Cardiac muscle cell (in vitro differentiated cells and primary cell): ENCODE data around the gene TCTA. TPM values are rescaled to one million over a fixed set of nuclear protein-coding genes. Genes with fewer than 3 reads are reported as not detected.
"Not testable (repeated sequence)": the region's sequence is repeated elsewhere in the genome, so short reads cannot be mapped to it uniquely, and the experiment has no call there.

Source experiments
- DNase-seq, 2 donors: peaks; one replicate each; pipeline versions ENCODE4 v3.0.0 to v3.0.0-alpha.2; 2010 to 2017; ENCODE audit warnings: low read depth in 1 of 2, low spot score in 1 of 2
- H3K27ac ChIP-seq: fragments of 200-600 bp; sonication (generic); 2 replicates; pipeline ENCODE4 v1.5.1; 2016
- H3K27me3 ChIP-seq: fragments of 200-600 bp; sonication (generic); 2 replicates; pipeline ENCODE4 v1.6.0; 2016; ENCODE audit warnings: control low read depth
- H3K36me3 ChIP-seq: fragments of 200-600 bp; sonication (generic); 2 replicates; pipeline ENCODE4 v1.5.1; 2016; ENCODE audit warnings: control low read depth
- H3K4me1 ChIP-seq: fragments of 200-600 bp; sonication (generic); 2 replicates; pipeline ENCODE4 v1.8.1; 2017; ENCODE audit warnings: low read depth, mild to moderate bottlenecking, mixed run types
- H3K4me3 ChIP-seq: fragments of 200-600 bp; sonication (generic); 2 replicates; pipeline ENCODE4 v1.5.1; 2016; ENCODE audit warnings: mild to moderate bottlenecking
- H3K9me3 ChIP-seq: fragments of 200-600 bp; sonication (generic); 2 replicates; pipeline ENCODE4 v1.5.1; 2017; ENCODE audit warnings: low read depth, mild to moderate bottlenecking, control low read depth
- polyA plus RNA-seq: library from polyadenylated mRNA; unstranded; fragments of >200 nt; fragmentation: Nextera tagmentation; extraction: Ambion mirVana; gene quantifications from 2 replicates; pipeline ENCODE4 v1.2.1, GENCODE V29; 2016
- total RNA-seq: library from RNA; depleted of rRNA; stranded (reverse); fragments of >200 nt; gene quantifications from 2 replicates; pipeline ENCODE4 v1.2.3, GENCODE V29; 2016
- TF ChIP-seq, protein P1 (sequence below): IDR thresholded peaks from 2 replicates; pipeline ENCODE4 v1.5.1; 2012; ENCODE audit warnings: low read depth, mild to moderate bottlenecking, low read length

TCTA gene
- total and polyA plus RNA-seq, 2 experiments from 2014 or later, result 12.1 to 30.6 TPM

DNA sequence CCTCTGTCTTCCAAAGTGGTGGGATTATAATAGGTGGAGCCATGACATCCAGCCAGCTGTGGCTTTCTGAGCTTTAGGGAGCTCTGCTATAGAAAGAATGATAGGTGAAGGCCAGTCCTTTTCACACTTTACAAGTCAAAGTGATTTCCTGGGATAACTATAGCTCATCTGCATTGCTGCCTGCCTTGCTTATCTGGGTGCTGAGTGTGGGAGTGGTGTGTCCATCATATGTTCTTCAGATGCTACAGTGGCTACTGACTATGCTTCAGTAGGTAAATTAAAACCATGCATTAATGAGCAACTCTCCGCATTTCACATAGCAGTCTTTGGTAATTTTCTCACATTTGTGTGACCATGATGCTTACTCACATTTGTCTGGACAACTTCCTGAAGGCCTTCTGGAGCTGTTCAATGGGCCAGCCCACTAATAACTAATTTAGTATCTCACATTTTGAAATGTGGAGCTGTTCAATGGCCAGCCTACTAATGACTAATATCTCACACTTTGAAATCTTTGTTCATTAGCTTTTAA lies 23.9 kb upstream of the TCTA start:
- no peaks in the 10 kb centered on the region for H3K36me3 ChIP-seq
- DNase-seq, result no peak

DNA sequence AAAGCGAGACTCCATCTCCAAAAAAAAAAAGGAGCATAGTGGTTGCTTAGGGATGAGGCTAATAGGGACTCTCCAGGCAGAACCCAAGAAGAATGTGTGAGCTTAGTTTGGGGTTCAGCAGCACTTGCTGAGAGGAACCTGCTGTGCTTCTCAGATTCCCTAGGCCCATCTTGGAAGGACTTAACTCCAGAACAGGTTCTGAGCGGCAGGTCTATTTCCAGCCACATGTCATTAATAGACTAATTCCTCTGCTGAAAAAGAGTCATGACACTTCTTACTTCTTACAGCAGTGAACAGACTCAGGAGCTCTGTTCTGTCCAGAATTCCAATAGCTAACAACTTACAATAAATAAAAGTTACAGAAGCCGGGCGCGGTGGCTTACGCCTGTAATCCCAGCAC lies 22.9 kb upstream of the TCTA start:
- Histone ChIP-seq H3K27ac (peak overlapping the region; percentile 79), H3K9me3 (no peaks in the 10 kb centered on the region), H3K27me3 (no peaks in the 10 kb centered on the region), H3K4me3 (no peak overlapping the region), H3K36me3 (no peaks in the 10 kb centered on the region), H3K4me1 (peaks cover 6% of the 10 kb centered on the region)
- no peak for DNase-seq
- TF ChIP-seq, protein P1, sequence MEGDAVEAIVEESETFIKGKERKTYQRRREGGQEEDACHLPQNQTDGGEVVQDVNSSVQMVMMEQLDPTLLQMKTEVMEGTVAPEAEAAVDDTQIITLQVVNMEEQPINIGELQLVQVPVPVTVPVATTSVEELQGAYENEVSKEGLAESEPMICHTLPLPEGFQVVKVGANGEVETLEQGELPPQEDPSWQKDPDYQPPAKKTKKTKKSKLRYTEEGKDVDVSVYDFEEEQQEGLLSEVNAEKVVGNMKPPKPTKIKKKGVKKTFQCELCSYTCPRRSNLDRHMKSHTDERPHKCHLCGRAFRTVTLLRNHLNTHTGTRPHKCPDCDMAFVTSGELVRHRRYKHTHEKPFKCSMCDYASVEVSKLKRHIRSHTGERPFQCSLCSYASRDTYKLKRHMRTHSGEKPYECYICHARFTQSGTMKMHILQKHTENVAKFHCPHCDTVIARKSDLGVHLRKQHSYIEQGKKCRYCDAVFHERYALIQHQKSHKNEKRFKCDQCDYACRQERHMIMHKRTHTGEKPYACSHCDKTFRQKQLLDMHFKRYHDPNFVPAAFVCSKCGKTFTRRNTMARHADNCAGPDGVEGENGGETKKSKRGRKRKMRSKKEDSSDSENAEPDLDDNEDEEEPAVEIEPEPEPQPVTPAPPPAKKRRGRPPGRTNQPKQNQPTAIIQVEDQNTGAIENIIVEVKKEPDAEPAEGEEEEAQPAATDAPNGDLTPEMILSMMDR, result no peak

More for the DNA sequence above, 23.9 kb upstream of the TCTA start:
- TF ChIP-seq, protein P1, result no peak
- H3K27ac ChIP-seq, result peak overlapping the region; percentile 79
- no peak overlapping the region for H3K4me3 ChIP-seq
- peaks cover 6% of the 10 kb centered on the region for H3K4me1 ChIP-seq
- H3K27me3 ChIP-seq, result no peaks in the 10 kb centered on the region
- no peaks in the 10 kb centered on the region for H3K9me3 ChIP-seq

GRCh38 chr3:49391310-49391709 lies 20.9 kb upstream of the TCTA start:
- not testable (repeated sequence) for H3K4me3 ChIP-seq, H3K4me1 ChIP-seq, H3K9me3 ChIP-seq, DNase-seq, H3K27me3 ChIP-seq, H3K27ac ChIP-seq, H3K36me3 ChIP-seq

DNA sequence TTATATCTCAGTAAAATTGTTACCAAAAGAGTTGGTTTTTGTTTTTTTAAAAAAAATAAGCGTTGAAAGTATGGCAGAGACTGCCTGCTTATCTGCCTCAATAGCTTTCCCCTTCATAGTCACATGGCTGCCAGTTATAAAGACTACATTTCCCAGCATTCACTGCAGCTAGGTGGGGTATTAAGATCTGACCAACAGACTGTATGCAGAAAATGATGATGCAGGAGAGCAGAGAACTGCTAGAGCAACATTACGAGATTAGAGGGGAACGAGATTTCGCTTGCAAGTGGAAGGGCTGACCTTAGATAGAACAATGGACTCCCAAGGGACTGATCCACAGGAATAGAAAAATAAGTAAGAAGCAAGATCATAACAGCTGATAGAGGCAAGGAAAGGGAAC lies 14.8 kb upstream of the TCTA start:
- DNase-seq, result peak; percentile 36 to 73
- Histone ChIP-seq H3K4me1 (peaks cover 3% of the 10 kb centered on the region), H3K4me3 (no peak overlapping the region), H3K36me3 (no peaks in the 10 kb centered on the region), H3K27me3 (no peaks in the 10 kb centered on the region), H3K9me3 (no peaks in the 10 kb centered on the region), H3K27ac (no peak overlapping the region)
- TF ChIP-seq, protein P1, result no peak

DNA sequence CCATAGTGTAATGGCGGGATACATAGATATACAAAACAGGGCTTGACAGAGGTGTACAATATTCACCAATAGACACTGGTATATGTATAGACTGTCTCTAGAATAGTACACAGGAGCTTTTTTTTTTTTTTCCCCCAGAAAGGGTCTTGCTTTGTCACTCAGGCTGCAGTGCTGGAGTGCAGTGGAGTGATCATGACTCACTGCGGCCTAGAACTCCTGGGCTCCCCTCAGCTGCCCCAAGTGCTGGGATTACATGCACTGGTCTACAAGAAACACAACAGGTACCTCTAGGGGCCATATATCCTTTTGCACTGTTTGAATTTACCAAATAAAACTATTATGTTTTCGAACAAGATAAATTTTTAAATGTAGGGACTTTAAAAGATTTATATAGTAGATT lies 12.8 kb upstream of the TCTA start:
- peaks cover 3% of the 10 kb centered on the region for H3K4me1 ChIP-seq
- no peak overlapping the region for H3K27ac ChIP-seq
- H3K9me3 ChIP-seq, result no peaks in the 10 kb centered on the region
- H3K27me3 ChIP-seq, result no peaks in the 10 kb centered on the region
- no peak for DNase-seq
- no peak overlapping the region for H3K4me3 ChIP-seq
- H3K36me3 ChIP-seq, result peaks cover 2% of the 10 kb centered on the region
- TF ChIP-seq, protein P1, result no peak

DNA sequence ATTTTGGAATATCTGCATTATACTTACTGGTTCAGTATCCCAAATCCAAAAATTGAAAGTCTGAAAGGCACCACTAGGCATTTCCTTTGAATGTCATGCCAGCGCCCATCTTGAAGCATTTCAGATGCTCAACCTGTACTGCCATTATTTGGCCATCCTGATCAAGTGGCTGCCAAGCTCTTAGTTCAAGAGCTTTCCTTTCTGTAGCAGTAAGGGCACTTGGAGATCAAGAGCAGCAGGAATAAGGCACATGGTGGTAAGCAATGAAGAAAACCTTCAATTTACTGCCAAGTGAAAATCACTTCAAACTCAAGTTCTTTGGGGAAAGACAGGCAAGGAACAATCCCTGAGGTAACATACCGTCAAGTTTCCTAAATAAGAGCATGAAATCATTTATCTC lies 10.5 kb upstream of the TCTA start:
- Histone ChIP-seq H3K4me1 (peaks cover 12% of the 10 kb centered on the region), H3K27ac (no peak overlapping the region), H3K27me3 (no peaks in the 10 kb centered on the region), H3K9me3 (no peaks in the 10 kb centered on the region), H3K36me3 (peaks cover 2% of the 10 kb centered on the region), H3K4me3 (no peak overlapping the region)
- DNase-seq, result no peak
- TF ChIP-seq, protein P1, result no peak
